ENCODE data around the gene SHROOM3. TPM values are rescaled to one million over a fixed set of nuclear protein-coding genes. Genes with fewer than 3 reads are reported as not detected.
"Not testable (repeated sequence)": the region's sequence is repeated elsewhere in the genome, so short reads cannot be mapped to it uniquely, and the experiment has no call there.

SHROOM3 gene
- total RNA-seq, 6 experiments from 2014 or later: 15.2 to 35.8 (median 29.9) TPM

- intact Hi-C loops (cut with DNase I): no loop called here
- ATAC-seq: no peak
Observed at GRCh38 chr4:76723373-76723772, 288.3 kb downstream of the SHROOM3 start.

GRCh38 chr4:76723924-76724323, 288.9 kb downstream of the SHROOM3 start:
- Histone ChIP-seq H3K4me1 (peaks cover 0 to 34% (median 9%) of the 10 kb centered on the region in 4 donors), H3K27me3 (no peaks in the 10 kb centered on the region), H3K4me3 (no peak overlapping the region), H3K9me3 (no peaks in the 10 kb centered on the region), H3K36me3 (no peaks in the 10 kb centered on the region), H3K27ac (peak overlapping the region; percentile 3 to 47 (median 33))
- DNase-seq (no peak), ATAC-seq (peak in 2 of 4 donors; percentile 16 to 59)
- WGBS (ENCODE audit: insufficient coverage, low coverage, low lambda C conversion rate, missing lambda C conversion rate): 10% methylated on average over 2 of the region's 2 CpGs
- intact Hi-C loops (cut with DNase I): no loop called here
- no peak for TF ChIP-seq CTCF (IDR thresholded peaks at IDR 0.05)
- no peak for TF ChIP-seq POLR2A (IDR thresholded peaks at IDR 0.05)

More at GRCh38 chr4:76723373-76723772, 288.3 kb downstream of the SHROOM3 start:
- TF ChIP-seq POLR2A (IDR thresholded peaks at IDR 0.05) (no peak), CTCF (IDR thresholded peaks at IDR 0.05) (no peak)
- Histone ChIP-seq H3K9me3 (no peaks in the 10 kb centered on the region), H3K4me3 (no peak overlapping the region), H3K27me3 (no peaks in the 10 kb centered on the region), H3K36me3 (no peaks in the 10 kb centered on the region), H3K4me1 (peaks cover 0 to 34% (median 9%) of the 10 kb centered on the region in 4 donors), H3K27ac (peak overlapping the region; percentile 3 to 33 (median 27))
- DNase-seq: no peak

- Histone ChIP-seq H3K4me1 (peaks cover 0 to 34% (median 9%) of the 10 kb centered on the region in 4 donors), H3K27ac (peak overlapping the region in 2 of 3 donors; percentile 52 to 60), H3K36me3 (no peaks in the 10 kb centered on the region), H3K27me3 (no peaks in the 10 kb centered on the region), H3K9me3 (no peaks in the 10 kb centered on the region), H3K4me3 (no peak overlapping the region)
- 18% methylated on average over 2 of the region's 2 CpGs for WGBS (ENCODE audit: insufficient coverage, low coverage, low lambda C conversion rate, missing lambda C conversion rate)
- ATAC-seq (peak; percentile 83 to 94 (median 94)), DNase-seq (no peak)
- intact Hi-C loops (cut with DNase I): no loop called here
- TF ChIP-seq CTCF (IDR thresholded peaks at IDR 0.05) (no peak), POLR2A (IDR thresholded peaks at IDR 0.05) (no peak)
Observed at GRCh38 chr4:76725039-76725438, 290.0 kb downstream of the SHROOM3 start.

GRCh38 chr4:76726176-76726575, 291.1 kb downstream of the SHROOM3 start:
- ATAC-seq (no peak), DNase-seq (no peak)
- no peak overlapping the region for H3K4me3 ChIP-seq
- peaks cover 0 to 34% (median 9%) of the 10 kb centered on the region in 4 donors for H3K4me1 ChIP-seq
- no peaks in the 10 kb centered on the region for H3K27me3 ChIP-seq
- no peaks in the 10 kb centered on the region for H3K9me3 ChIP-seq
- intact Hi-C loops (cut with DNase I): no loop called here
- peak overlapping the region in 1 of 3 donors; percentile 38 for H3K27ac ChIP-seq
- TF ChIP-seq POLR2A (IDR thresholded peaks at IDR 0.05) (no peak), CTCF (IDR thresholded peaks at IDR 0.05) (no peak)
- no peaks in the 10 kb centered on the region for H3K36me3 ChIP-seq
- 100% methylated on average over 1 of the region's 1 CpG for WGBS (ENCODE audit: insufficient coverage, low coverage, low lambda C conversion rate, missing lambda C conversion rate)

GRCh38 chr4:76726631-76727030, 291.6 kb downstream of the SHROOM3 start:
- H3K9me3 ChIP-seq: no peaks in the 10 kb centered on the region
- H3K27me3 ChIP-seq: no peaks in the 10 kb centered on the region
- no peak overlapping the region for H3K27ac ChIP-seq
- peaks cover 0 to 34% (median 9%) of the 10 kb centered on the region in 4 donors for H3K4me1 ChIP-seq
- no peak for ATAC-seq
- no peak for TF ChIP-seq POLR2A (IDR thresholded peaks at IDR 0.05)
- no peak for TF ChIP-seq CTCF (IDR thresholded peaks at IDR 0.05)
- H3K4me3 ChIP-seq: no peak overlapping the region
- DNase-seq: no peak
- WGBS (ENCODE audit: insufficient coverage, low coverage, low lambda C conversion rate, missing lambda C conversion rate): 83% methylated on average over 5 of the region's 5 CpGs
- H3K36me3 ChIP-seq: no peaks in the 10 kb centered on the region
- intact Hi-C loops (cut with DNase I): no loop called here

GRCh38 chr4:76727934-76728333, 292.9 kb downstream of the SHROOM3 start:
- not testable (repeated sequence) for H3K27ac ChIP-seq

More at GRCh38 chr4:76727934-76728333, 292.9 kb downstream of the SHROOM3 start:
- ATAC-seq; H3K4me3 ChIP-seq; intact Hi-C loops (cut with DNase I); H3K27me3 ChIP-seq; H3K9me3 ChIP-seq; DNase-seq; H3K36me3 ChIP-seq: not testable (repeated sequence)
- H3K4me1 ChIP-seq: peaks cover 0 to 34% (median 9%) of the 10 kb centered on the region in 4 donors
- 92% methylated on average over 5 of the region's 5 CpGs for WGBS (ENCODE audit: insufficient coverage, low coverage, low lambda C conversion rate, missing lambda C conversion rate)
